Right cardiac atrium (tissue), 5 donors: ENCODE measurements around the gene ABCF2. TPM values are rescaled to one million over a fixed set of nuclear protein-coding genes. Genes with fewer than 3 reads are reported as not detected.

Experiments used
- ATAC-seq, 2 donors: fragments of 200-7000 bp; cut with Tn5 transposase; one replicate each; pipeline versions ENCODE4 v1.8.0 to v1.9.1; 2020; ENCODE audit warnings: moderate library complexity in 2 of 2, mild to moderate bottlenecking in 1 of 2
- DNase-seq, 3 donors: peaks; one replicate each; pipeline ENCODE4 v3.0.0-alpha.2; 2020
- H3K27ac ChIP-seq: one replicate; pipeline ENCODE4 v1.5.1; 2013; ENCODE audit warnings: mild to moderate bottlenecking, low read length, control low read depth, moderate library complexity
- H3K27me3 ChIP-seq: one replicate; pipeline ENCODE4 v1.6.1; 2013; ENCODE audit not compliant: control insufficient read depth, insufficient read depth
- H3K4me1 ChIP-seq: one replicate; pipeline ENCODE4 v1.6.1; 2013; ENCODE audit warnings: low read length; ENCODE audit not compliant: control insufficient read depth, insufficient read depth
- H3K4me3 ChIP-seq: one replicate; pipeline ENCODE4 v1.5.1; 2013; ENCODE audit warnings: low read length, control low read depth
- H3K9me3 ChIP-seq: one replicate; pipeline ENCODE4 v1.6.1; 2013; ENCODE audit warnings: low read length; ENCODE audit not compliant: control insufficient read depth
- WGBS: extraction: QIAGEN DNeasy Blood & Tissue Kit; methylation state at CpG from one replicate; pipeline ENCODE4 v1.1.7; 2013; 5-methylcytosine and 5-hydroxymethylcytosine counted together
- intact Hi-C, 4 donors: fragments of 100-400 bp; cut with DNase I; formaldehyde crosslinking; loops; one replicate each; pipeline versions ENCODE4 v1.11.0 to v1.14.0; 2022 to 2023
- polyA plus RNA-seq: library from polyadenylated mRNA; stranded (reverse); fragments of 200-250 nt; gene quantifications from one replicate; pipeline ENCODE4 v1.2.3, GENCODE V29; 2013
- total RNA-seq, 4 donors: library from RNA; stranded (reverse); fragmentation: NEBNext Ultra II Directional; extraction: Animal tissue kit (Norgen Biotek cat#: 25700); gene quantifications; one replicate each; pipeline ENCODE4 v1.2.1, GENCODE V29; 2021
- donor health status: healthy with polysubstance abuse.
- donor health status: DM: no; HTN: yes; CAD: no.
- donor health status: DM: no; HTN: no; CAD: no.
- donor health status: DM: no; HTN: yes; CAD: no; lungs with severe emphysema.
- donor health status: DM: yes; HTN: yes; CAD: no.

ABCF2 gene
- total and polyA plus RNA-seq, 5 donors, result 17.8 to 34.5 (median 25.6) TPM

GRCh38 chr7:151232091-151232916 lies 5.3 kb upstream of the ABCF2 start, which contains the start of gene CHPF2:
TSS of gene CHPF2 (plus strand) at chr7:151232483. CDS start at chr7:151234012, 1,529 bp downstream.
- Histone ChIP-seq H3K27me3 (no peaks in the 10 kb centered on the region), H3K9me3 (no peaks in the 10 kb centered on the region), H3K27ac (peak within 1 kb of the TSS; percentile 42), H3K4me1 (no peaks in the 10 kb centered on the region), H3K4me3 (peak within 1 kb of the TSS; percentile 72)
- DNase-seq (peak; percentile 93 to 97 (median 96)), ATAC-seq (peak; percentile 95 to 96)
- intact Hi-C loops, result no loop called here
- under 1% methylated on average over 79 of the region's 79 CpGs for WGBS

GRCh38 chr7:151231080-151231479 lies 4.1 kb upstream of the ABCF2 start:
- H3K4me3 ChIP-seq, result no peak overlapping the region
- H3K27ac ChIP-seq, result no peak overlapping the region
- WGBS, result 56% methylated on average over 1 of the region's 1 CpG
- H3K27me3 ChIP-seq, result no peaks in the 10 kb centered on the region
- DNase-seq (no peak), ATAC-seq (no peak)
- intact Hi-C loops, result no loop called here
- peaks cover 3% of the 10 kb centered on the region for H3K4me1 ChIP-seq
- H3K9me3 ChIP-seq, result no peaks in the 10 kb centered on the region

GRCh38 chr7:151229249-151229648 lies 2.2 kb upstream of the ABCF2 start:
- DNase-seq (peak in 1 of 3 donors; percentile 28), ATAC-seq (no peak)
- intact Hi-C loops, result no loop called here
- H3K27me3 ChIP-seq, result no peaks in the 10 kb centered on the region
- peaks cover 6% of the 10 kb centered on the region for H3K4me1 ChIP-seq
- H3K27ac ChIP-seq, result no peak overlapping the region
- 91% methylated on average over 10 of the region's 10 CpGs for WGBS
- H3K9me3 ChIP-seq, result no peaks in the 10 kb centered on the region
- no peak overlapping the region for H3K4me3 ChIP-seq

GRCh38 chr7:151228024-151228866 lies 1.2 kb upstream of the ABCF2 start:
- 72% methylated on average over 10 of the region's 10 CpGs for WGBS
- no peaks in the 10 kb centered on the region for H3K27me3 ChIP-seq
- no peak overlapping the region for H3K27ac ChIP-seq
- intact Hi-C loops, result no loop called here
- H3K9me3 ChIP-seq, result no peaks in the 10 kb centered on the region
- H3K4me1 ChIP-seq, result peaks cover 6% of the 10 kb centered on the region
- peak overlapping the region; percentile 80 for H3K4me3 ChIP-seq
- DNase-seq (peak in 1 of 3 donors; percentile 7), ATAC-seq (no peak)

GRCh38 chr7:151226560-151226874 lies 488 bp downstream of the ABCF2 start:
- 2% methylated on average over 15 of the region's 15 CpGs for WGBS
- no peaks in the 10 kb centered on the region for H3K9me3 ChIP-seq
- intact Hi-C loops, result no loop called here
- no peak for DNase-seq
- H3K4me1 ChIP-seq, result peaks cover 6% of the 10 kb centered on the region
- H3K4me3 ChIP-seq, result peak overlapping the region; percentile 83
- peak overlapping the region; percentile 65 for H3K27ac ChIP-seq
- ATAC-seq, result peak in 1 of 2 donors; percentile 1
- H3K27me3 ChIP-seq, result no peaks in the 10 kb centered on the region

- Histone ChIP-seq H3K27me3 (no peaks in the 10 kb centered on the region), H3K4me1 (peaks cover 6% of the 10 kb centered on the region), H3K4me3 (peak overlapping the region; percentile 83), H3K9me3 (no peaks in the 10 kb centered on the region), H3K27ac (no peak overlapping the region)
- ATAC-seq (no peak), DNase-seq (peak in 1 of 3 donors; percentile 40)
- intact Hi-C loops, result no loop called here
- WGBS, result 56% methylated on average over 8 of the region's 8 CpGs
Observed at GRCh38 chr7:151225948-151226510, 976 bp downstream of the ABCF2 start.

- DNase-seq (peak in 1 of 3 donors; percentile 16), ATAC-seq (no peak)
- Histone ChIP-seq H3K27me3 (no peaks in the 10 kb centered on the region), H3K4me3 (no peak overlapping the region), H3K4me1 (peaks cover 6% of the 10 kb centered on the region), H3K9me3 (no peaks in the 10 kb centered on the region), H3K27ac (no peak overlapping the region)
- 92% methylated on average over 14 of the region's 14 CpGs for whole genome bisulfite sequencing
- intact Hi-C loops, result no loop called here
Observed at GRCh38 chr7:151223728-151224127, 3.3 kb downstream of the ABCF2 start.

- Histone ChIP-seq H3K27ac (no peak overlapping the region), H3K4me3 (no peak overlapping the region), H3K27me3 (no peaks in the 10 kb centered on the region), H3K4me1 (no peaks in the 10 kb centered on the region), H3K9me3 (no peaks in the 10 kb centered on the region)
- 93% methylated on average over 9 of the region's 9 CpGs for WGBS
- peak in 1 of 3 donors; percentile 34 for DNase-seq
- intact Hi-C loops, result no loop called here
- no peak for ATAC-seq
Observed at GRCh38 chr7:151218170-151218569, 8.8 kb downstream of the ABCF2 start.

GRCh38 chr7:151215396-151215795 lies 11.6 kb downstream of the ABCF2 start:
- 94% methylated on average over 5 of the region's 5 CpGs for WGBS
- Histone ChIP-seq H3K9me3 (no peaks in the 10 kb centered on the region), H3K4me3 (no peak overlapping the region), H3K27me3 (no peaks in the 10 kb centered on the region), H3K4me1 (no peaks in the 10 kb centered on the region), H3K27ac (no peak overlapping the region)
- ATAC-seq (no peak), DNase-seq (no peak)
- intact Hi-C loops, result no loop called here

GRCh38 chr7:151213826-151214225 lies 13.2 kb downstream of the ABCF2 start:
- 79% methylated on average over 3 of the region's 3 CpGs for WGBS

GRCh38 chr7:151212626-151213025 lies 14.4 kb downstream of the ABCF2 start:
- Histone ChIP-seq H3K4me1 (no peaks in the 10 kb centered on the region), H3K27ac (no peak overlapping the region), H3K27me3 (no peaks in the 10 kb centered on the region), H3K4me3 (no peak overlapping the region), H3K9me3 (no peaks in the 10 kb centered on the region)
- 80% methylated on average over 5 of the region's 5 CpGs for WGBS
- no peak for DNase-seq
- no peak for ATAC-seq
- intact Hi-C loops, result no loop called here

More at GRCh38 chr7:151213826-151214225, 13.2 kb downstream of the ABCF2 start:
- Histone ChIP-seq H3K27ac (no peak overlapping the region), H3K9me3 (no peaks in the 10 kb centered on the region), H3K4me3 (no peak overlapping the region), H3K4me1 (no peaks in the 10 kb centered on the region), H3K27me3 (no peaks in the 10 kb centered on the region)
- intact Hi-C loops, result no loop called here
- ATAC-seq (no peak), DNase-seq (peak in 1 of 3 donors; percentile 0)
